H1 (cell line): ENCODE data around the gene SAFB2. TPM values are rescaled to one million over a fixed set of nuclear protein-coding genes. Genes with fewer than 3 reads are reported as not detected.

ENCODE experiments used
- CTCF ChIA-PET: fragments of 300-600 bp; sonication (Branson Sonifier 250); formaldehyde crosslinking; loops from one replicate; lab custom pipeline; 2021; ENCODE audit not compliant: partially characterized antibody; lab: Charles Lee
- POLR2A ChIA-PET: fragments of 300-600 bp; sonication (Branson Sonifier 250); formaldehyde crosslinking; loops from one replicate; lab custom pipeline; 2021; ENCODE audit warnings: inconsistent platforms; ENCODE audit not compliant: partially characterized antibody; lab: Charles Lee
- DNase-seq, 2 experiments: peaks; one replicate each; pipeline versions ENCODE4 v3.0.0 to v3.0.0-alpha.2; 2010 to 2022; ENCODE audit warnings: low spot score in 2 of 2, low read depth in 1 of 2, mixed read lengths in 1 of 2
- FAIRE-seq: peaks from 2 replicates; lab custom pipeline; 2011; peaks lifted over from hg19 to GRCh38; lab: Jason Lieb, UNC
- H2AFZ ChIP-seq: 2 replicates; pipeline ENCODE4 v1.8.1; 2012; ENCODE audit warnings: low read length, inconsistent platforms
- H2AK5ac ChIP-seq: 2 replicates; pipeline ENCODE4 v1.6.1; 2013; ENCODE audit warnings: low read depth, low read length
- H2BK120ac ChIP-seq: replicated peaks from 2 replicates; pipeline ENCODE3; 2013; ENCODE audit warnings: low read depth, low read length, inconsistent platforms
- H2BK12ac ChIP-seq: 2 replicates; pipeline ENCODE4 v1.6.1; 2013; ENCODE audit warnings: low read depth, low read length
- H2BK15ac ChIP-seq: 2 replicates; pipeline ENCODE4 v1.6.1; 2013; ENCODE audit warnings: low read length
- H2BK20ac ChIP-seq: 2 replicates; pipeline ENCODE4 v1.6.1; 2013; ENCODE audit warnings: low read length
- H2BK5ac ChIP-seq: 2 replicates; pipeline ENCODE4 v1.6.1; 2013; ENCODE audit warnings: low read depth, low read length
- H3K14ac ChIP-seq: 2 replicates; pipeline ENCODE4 v1.6.1; 2013; ENCODE audit warnings: inconsistent platforms; ENCODE audit not compliant: insufficient read length
- H3K18ac ChIP-seq: 2 replicates; pipeline ENCODE4 v1.6.1; 2013; ENCODE audit warnings: low read length; ENCODE audit errors: extremely low read depth
- H3K23ac ChIP-seq: 2 replicates; pipeline ENCODE4 v1.6.1; 2013; ENCODE audit warnings: inconsistent platforms; ENCODE audit not compliant: insufficient read length
- H3K23me2 ChIP-seq: 2 replicates; pipeline ENCODE4 v1.6.1; 2013; ENCODE audit warnings: low read depth, low read length
- H3K27ac ChIP-seq: 2 replicates; pipeline ENCODE4 v1.6.1; 2011; ENCODE audit warnings: low read depth, low read length, inconsistent platforms
- H3K27me3 ChIP-seq, 4 experiments: replicated peaks in 1 of 4; 1 replicate in 1 of 4; 2 replicates in 3 of 4; pipeline versions ENCODE4 v1.6.1 to v1.8.1; 2011 to 2013; ENCODE audit warnings: low read length in 3 of 4, mild to moderate bottlenecking in 3 of 4, inconsistent platforms in 2 of 4, mixed read lengths in 2 of 4, moderate library complexity in 1 of 4; ENCODE audit not compliant: control insufficient read depth in 3 of 4, insufficient read depth in 3 of 4; ENCODE audit errors: extremely low read depth in 1 of 4
- H3K36me3 ChIP-seq, 4 experiments: 2 replicates each; pipeline versions ENCODE4 v1.6.1 to v1.8.1; 2011 to 2013; ENCODE audit warnings: mild to moderate bottlenecking in 4 of 4, low read length in 3 of 4, moderate library complexity in 2 of 4, control low read depth in 1 of 4, inconsistent platforms in 1 of 4; ENCODE audit not compliant: insufficient read depth in 4 of 4, control insufficient read depth in 2 of 4
- H3K4ac ChIP-seq: replicated peaks from 2 replicates; pipeline ENCODE3; 2013; ENCODE audit warnings: low read length, low read depth, mixed read lengths, inconsistent platforms; ENCODE audit not compliant: insufficient read length
- H3K4me1 ChIP-seq, 4 experiments: replicated peaks in 1 of 4; 1 replicate in 1 of 4; 2 replicates in 3 of 4; pipeline versions ENCODE4 v1.6.1 to v1.8.1; 2011 to 2013; ENCODE audit warnings: low read length in 3 of 4, inconsistent platforms in 2 of 4, mixed read lengths in 1 of 4; ENCODE audit not compliant: insufficient read depth in 4 of 4, control insufficient read depth in 3 of 4
- H3K4me2 ChIP-seq, 2 experiments: 2 replicates each; pipeline versions ENCODE4 v1.6.1 to v1.8.1; 2011 to 2013; ENCODE audit warnings: low read depth in 2 of 2, low read length in 2 of 2, control low read depth in 1 of 2, inconsistent platforms in 1 of 2, mild to moderate bottlenecking in 1 of 2; ENCODE audit not compliant: insufficient read depth in 1 of 2
- H3K4me3 ChIP-seq, 4 experiments: fragments of 200-600, 300-600 bp in 1 of 4; sonication (generic), shearing (Covaris generic), sonication (Bioruptor Twin) in 1 of 4; 2 replicates each; pipeline versions ENCODE4 v1.5.1 to v1.8.1; 2011 to 2016; ENCODE audit warnings: low read length in 4 of 4, low read depth in 3 of 4, control low read depth in 2 of 4, inconsistent platforms in 2 of 4, mild to moderate bottlenecking in 2 of 4, mixed read lengths in 1 of 4, moderate library complexity in 1 of 4; ENCODE audit not compliant: insufficient read depth in 2 of 4; ENCODE audit errors: extremely low read depth in 1 of 4
- H3K56ac ChIP-seq: replicated peaks from 2 replicates; pipeline ENCODE3; 2013; ENCODE audit warnings: low read depth, mild to moderate bottlenecking, mixed read lengths, low read length, inconsistent platforms; ENCODE audit not compliant: insufficient read length
- H3K79me1 ChIP-seq: 2 replicates; pipeline ENCODE4 v1.6.1; 2013; ENCODE audit warnings: low read depth, low read length, control low read depth
- H3K79me2 ChIP-seq, 2 experiments: 2 replicates each; pipeline versions ENCODE4 v1.6.1 to v1.8.1; 2012 to 2013; ENCODE audit warnings: low read length in 2 of 2, mild to moderate bottlenecking in 2 of 2, inconsistent platforms in 1 of 2; ENCODE audit not compliant: insufficient read depth in 2 of 2, control insufficient read depth in 1 of 2
- H3K9ac ChIP-seq, 4 experiments: replicated peaks in 1 of 4; 1 replicate in 1 of 4; 2 replicates in 3 of 4; pipeline versions ENCODE4 v1.6.1 to v1.8.1; 2011 to 2013; ENCODE audit warnings: low read depth in 3 of 4, low read length in 3 of 4, control low read depth in 2 of 4, mild to moderate bottlenecking in 2 of 4, moderate library complexity in 2 of 4, inconsistent platforms in 1 of 4; ENCODE audit errors: extremely low read depth in 1 of 4
- H3K9me3 ChIP-seq, 2 experiments: 2 replicates each; pipeline versions ENCODE4 v1.6.1 to v1.8.1; 2012 to 2013; ENCODE audit warnings: mild to moderate bottlenecking in 2 of 2, moderate library complexity in 2 of 2, control low read depth in 1 of 2, inconsistent platforms in 1 of 2, low read depth in 1 of 2, low read length in 1 of 2, mixed read lengths in 1 of 2; ENCODE audit not compliant: insufficient read depth in 2 of 2
- H4K20me1 ChIP-seq, 2 experiments: replicated peaks in 1 of 2; 2 replicates each; pipeline versions ENCODE3 to v1.8.1; 2011 to 2013; ENCODE audit warnings: inconsistent platforms in 2 of 2, low read length in 2 of 2, mild to moderate bottlenecking in 1 of 2; ENCODE audit not compliant: insufficient read depth in 2 of 2, control insufficient read depth in 1 of 2
- H4K5ac ChIP-seq: 2 replicates; pipeline ENCODE4 v1.6.1; 2013; ENCODE audit warnings: low read length, low read depth, mixed read lengths, inconsistent platforms; ENCODE audit not compliant: insufficient read length
- H4K8ac ChIP-seq: 2 replicates; pipeline ENCODE4 v1.8.0; 2013; ENCODE audit warnings: mild to moderate bottlenecking, moderate library complexity, low read length, inconsistent platforms; ENCODE audit not compliant: insufficient read depth; ENCODE audit errors: extremely low read depth
- H4K91ac ChIP-seq: replicated peaks from 2 replicates; pipeline ENCODE3; 2013; ENCODE audit warnings: low read length, mixed read lengths, inconsistent platforms; ENCODE audit not compliant: insufficient read length
- KDM4A ChIP-seq: IDR thresholded peaks from one replicate; pipeline ENCODE4 v1.7.1; 2012; ENCODE audit warnings: low read depth, mild to moderate bottlenecking, moderate library complexity, low read length, inconsistent platforms; ENCODE audit not compliant: severe bottlenecking
- WGBS, 2 experiments: shearing (Covaris generic) in 1 of 2; methylation state at CpG; one replicate each; pipeline versions ENCODE4 v1.1.6 to v1.1.7; 2013 to 2015; ENCODE audit warnings: low lambda C conversion rate in 2 of 2, mixed read lengths in 2 of 2, inconsistent platforms in 1 of 2, low coverage in 1 of 2, missing lambda C conversion rate in 1 of 2; ENCODE audit not compliant: insufficient replicate concordance in 2 of 2, insufficient coverage in 1 of 2, insufficient read length in 1 of 2; ENCODE audit errors: extremely low coverage in 1 of 2, missing lambda C conversion rate in 1 of 2; 5-methylcytosine and 5-hydroxymethylcytosine counted together
- polyA plus RNA-seq, 7 experiments: library from polyadenylated mRNA; depleted of rRNA in 3 of 7; stranded (reverse) in 5 of 7; unstranded in 2 of 7; fragments of >200 nt in 5 of 7; fragments of 200-250 nt in 2 of 7; gene quantifications; 1 replicate in 5 of 7; 2 replicates in 1 of 7; 4 replicates in 1 of 7; pipeline versions ENCODE4 v1.2.1 to v1.2.3, GENCODE V29; 2011 to 2013; ENCODE audit warnings: missing spikeins in 2 of 7, mixed read lengths in 2 of 7
- small RNA-seq: library from polyadenylated mRNA; stranded (forward); fragments of <200 nt; extraction: miRNeasy Mini kit (QIAGEN cat#:217004); gene quantifications from one replicate; pipeline ENCODE3, GENCODE V24; 2013; ENCODE audit not compliant: insufficient read depth
- total RNA-seq: library from RNA; stranded (reverse); fragmentation: NEBNext Ultra II Directional; extraction: Animal tissue kit (Norgen Biotek cat#: 25700); gene quantifications from 2 replicates; pipeline ENCODE4 v1.2.1, GENCODE V29; 2021

SAFB2 gene
- total and polyA plus RNA-seq, 2 of the 8 experiments (the other 6 are each of a cell fraction or from before 2014, with no cell fraction given) = 14.8 to 63.8 TPM

GRCh38 chr19:5537870-5538269 lies 84.7 kb downstream of the SAFB2 start:
- H3K23me2 ChIP-seq = no peaks in the 10 kb centered on the region; the same call in 1 of the 2 replicates
- H4K91ac ChIP-seq = peak overlapping the region; percentile 91
- DNase-seq (no peak), FAIRE-seq (no peak)
- peaks cover 2 to 15% (median 13%) of the 10 kb centered on the region in 4 experiments for H3K4me1 ChIP-seq
- no peak overlapping the region for H3K4me2 ChIP-seq
- H3K4ac ChIP-seq = no peak overlapping the region
- no peaks in the 10 kb centered on the region for H4K20me1 ChIP-seq
- H3K18ac ChIP-seq = peak overlapping the region; percentile 32; the same call in 1 of the 2 replicates
- H2AK5ac ChIP-seq = peak overlapping the region; percentile 75; the same call in 1 of the 2 replicates
- H3K4me3 ChIP-seq = no peak overlapping the region
- H2AFZ ChIP-seq = no peak overlapping the region
- no peak overlapping the region for H3K56ac ChIP-seq
- no peak for TF ChIP-seq KDM4A
- CTCF ChIA-PET = interaction anchor here (0.6 to 16.7 kb wide), 5 partner anchors 9 to 1145 kb away, joined by 3 to 206 read pairs (median 35); no protein-coding TSS in a partner anchor
- H2BK20ac ChIP-seq = 0 out of 2 replicates have a peak overlapping the region, but pooled peaks have one; percentile 61
- H3K79me1 ChIP-seq = no peaks in the 10 kb centered on the region
- H2BK5ac ChIP-seq = no peak overlapping the region
- H3K14ac ChIP-seq = no peak overlapping the region
- 96% methylated on average over 12 of the region's 12 CpGs; no CpG with 5 or more reads in 1 of the 2 experiments for WGBS, 2 experiments
- H3K9ac ChIP-seq = no peak overlapping the region
- H3K79me2 ChIP-seq = no peaks in the 10 kb centered on the region
- no peak overlapping the region for H2BK120ac ChIP-seq
- no peak overlapping the region for H3K27ac ChIP-seq
- H3K36me3 ChIP-seq = no peaks in the 10 kb centered on the region
- H3K9me3 ChIP-seq = peaks cover 6 to 12% of the 10 kb centered on the region in 2 experiments
- no peaks in the 10 kb centered on the region; a peak in 1 of 7 replicates for H3K27me3 ChIP-seq
- H4K5ac ChIP-seq = no peak overlapping the region
- H2BK12ac ChIP-seq = peak overlapping the region; percentile 90; the same call in 1 of the 2 replicates
- H2BK15ac ChIP-seq = 0 out of 2 replicates have a peak overlapping the region, but pooled peaks have one; percentile 72
- no peak overlapping the region for H4K8ac ChIP-seq
- no peak overlapping the region for H3K23ac ChIP-seq
- POLR2A ChIA-PET = interaction anchor here (0.7 kb wide), 1 partner anchor 562 kb away, joined by 3 read pairs; no protein-coding TSS in a partner anchor

Small RNAs within 50 kb of the gene (small RNA-seq; reads per million reads assigned to genes)
- gene SNRPEP4 = 0.51 reads per million

Other genes starting within 250 kb of the SAFB2 start
- not detected in 2 replicates for gene ZNRF4, start 167.4 kb downstream of the SAFB2 start, total RNA-seq
- gene ZNRF4, start 167.4 kb downstream of the SAFB2 start, polyA plus RNA-seq (2011; rRNA removed) = not detected in 2 replicates
- gene TINCR, start 54.8 kb downstream of the SAFB2 start, total RNA-seq = 0.48 and 0.52 TPM in 2 replicates
- 1.2 and 1.4 TPM in 2 replicates for gene TINCR, start 54.8 kb downstream of the SAFB2 start, polyA plus RNA-seq (2011; rRNA removed)
- gene SAFB, start 307 bp upstream of the SAFB2 start, total RNA-seq = 109 and 110 TPM in 2 replicates
- 27.0 and 69.5 TPM in 2 replicates for gene SAFB, start 307 bp upstream of the SAFB2 start, polyA plus RNA-seq (2011; rRNA removed)
- 17.3 and 20.4 TPM in 2 replicates for gene MICOS13, start 57.7 kb upstream of the SAFB2 start, total RNA-seq
- 36.1 and 36.9 TPM in 2 replicates for gene MICOS13, start 57.7 kb upstream of the SAFB2 start, polyA plus RNA-seq (2011; rRNA removed)
- 8.2 and 9.5 TPM in 2 replicates for gene HSD11B1L, start 58.3 kb upstream of the SAFB2 start, total RNA-seq
- gene HSD11B1L, start 58.3 kb upstream of the SAFB2 start, polyA plus RNA-seq (2011; rRNA removed) = 20.6 and 29.4 TPM in 2 replicates
- gene RPL36, start 67.5 kb upstream of the SAFB2 start, total RNA-seq = 1,075 and 1,137 TPM in 2 replicates
- 730 and 951 TPM in 2 replicates for gene RPL36, start 67.5 kb upstream of the SAFB2 start, polyA plus RNA-seq (2011; rRNA removed)
- 117 and 124 TPM in 2 replicates for gene LONP1, start 97.4 kb upstream of the SAFB2 start, total RNA-seq
- gene LONP1, start 97.4 kb upstream of the SAFB2 start, polyA plus RNA-seq (2011; rRNA removed) = 98.1 and 157 TPM in 2 replicates
- gene CATSPERD, start 97.9 kb upstream of the SAFB2 start, total RNA-seq = not detected in 2 replicates
- gene CATSPERD, start 97.9 kb upstream of the SAFB2 start, polyA plus RNA-seq (2011; rRNA removed) = 0.12 TPM in 1 of 2 replicates, not detected in the other
- gene PRR22, start 162.0 kb upstream of the SAFB2 start, total RNA-seq = 2.1 and 3.7 TPM in 2 replicates
- 1.9 and 4.1 TPM in 2 replicates for gene PRR22, start 162.0 kb upstream of the SAFB2 start, polyA plus RNA-seq (2011; rRNA removed)
- gene DUS3L, start 168.4 kb upstream of the SAFB2 start, total RNA-seq = 39.1 and 39.4 TPM in 2 replicates
- 37.6 and 45.8 TPM in 2 replicates for gene DUS3L, start 168.4 kb upstream of the SAFB2 start, polyA plus RNA-seq (2011; rRNA removed)
- 4.6 and 5.3 TPM in 2 replicates for gene NRTN, start 182.3 kb upstream of the SAFB2 start, total RNA-seq
- 3.9 and 5.9 TPM in 2 replicates for gene NRTN, start 182.3 kb upstream of the SAFB2 start, polyA plus RNA-seq (2011; rRNA removed)
- not detected in 2 replicates for gene FUT6, start 216.9 kb upstream of the SAFB2 start, total RNA-seq
- not detected in 2 replicates for gene FUT6, start 216.9 kb upstream of the SAFB2 start, polyA plus RNA-seq (2011; rRNA removed)
- 0.40 and 0.63 TPM in 2 replicates for gene FUT3, start 228.7 kb upstream of the SAFB2 start, total RNA-seq
- 0.15 and 0.41 TPM in 2 replicates for gene FUT3, start 228.7 kb upstream of the SAFB2 start, polyA plus RNA-seq (2011; rRNA removed)
- gene FUT5, start 247.8 kb upstream of the SAFB2 start, total RNA-seq = not detected in 2 replicates
- gene FUT5, start 247.8 kb upstream of the SAFB2 start, polyA plus RNA-seq (2011; rRNA removed) = not detected in 2 replicates